ENCODE data around the gene SLC6A1.
"Not testable (repeated sequence)": the region's sequence is repeated elsewhere in the genome, so short reads cannot be mapped to it uniquely, and the experiment has no call there.

Gene SLC6A1

DNA sequence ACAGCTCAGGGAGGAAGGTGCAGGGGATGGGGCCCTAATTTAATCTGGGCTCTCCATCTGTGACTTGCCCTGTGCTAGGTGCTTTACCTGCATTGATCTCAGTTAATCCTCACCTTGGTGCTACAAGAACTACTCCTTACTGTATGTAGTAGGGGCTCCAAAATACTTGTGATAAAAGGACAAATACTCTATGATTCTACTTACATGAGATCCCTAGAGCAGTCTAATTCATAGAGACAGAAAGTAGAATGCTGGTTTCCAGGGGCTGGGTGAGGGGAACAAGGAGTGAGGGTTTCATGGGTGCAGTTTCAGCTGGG is 67.2 kb downstream of the SLC6A1 start:
- no peak for DNase-seq (ENCODE audit: low read depth)

DNA sequence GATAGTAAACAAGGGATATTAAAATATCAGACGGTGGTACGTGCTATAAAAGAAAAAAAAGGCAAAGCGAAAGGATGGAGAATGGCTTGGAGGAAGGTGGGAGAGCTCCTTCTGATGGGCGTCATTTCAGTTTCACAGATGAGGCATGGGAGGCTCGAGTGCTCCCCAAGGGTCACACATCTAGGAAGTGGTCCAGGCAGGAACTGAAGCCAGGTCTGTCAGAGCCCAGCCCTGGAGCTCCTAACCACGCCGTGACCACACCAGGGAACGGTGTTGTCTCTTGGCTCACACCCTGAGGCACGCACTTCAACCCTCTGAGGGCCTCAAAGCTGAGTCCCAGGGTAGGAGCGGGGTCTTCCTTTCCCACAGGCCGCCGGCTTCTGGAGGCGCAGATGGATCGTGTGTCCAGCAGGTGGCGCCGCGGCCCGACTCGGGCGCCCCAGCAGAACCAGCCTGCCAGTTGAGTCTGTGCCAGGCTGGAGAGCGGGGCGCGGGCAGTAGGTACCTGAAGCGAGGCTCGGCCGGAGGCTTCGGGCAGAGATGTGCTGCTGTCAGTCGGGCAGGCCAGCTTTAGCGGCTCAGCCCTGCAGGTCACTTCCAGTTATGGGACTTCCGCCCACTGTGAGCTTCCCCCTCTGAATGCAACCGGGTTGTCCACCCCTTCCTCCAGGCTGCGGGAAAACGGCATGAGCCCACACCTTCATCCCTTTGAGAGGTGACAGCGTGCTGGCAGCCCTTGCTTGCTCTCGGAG is 68.1 kb downstream of the SLC6A1 start:
- peak; percentile 48 for DNase-seq (ENCODE audit: low read depth)

DNA sequence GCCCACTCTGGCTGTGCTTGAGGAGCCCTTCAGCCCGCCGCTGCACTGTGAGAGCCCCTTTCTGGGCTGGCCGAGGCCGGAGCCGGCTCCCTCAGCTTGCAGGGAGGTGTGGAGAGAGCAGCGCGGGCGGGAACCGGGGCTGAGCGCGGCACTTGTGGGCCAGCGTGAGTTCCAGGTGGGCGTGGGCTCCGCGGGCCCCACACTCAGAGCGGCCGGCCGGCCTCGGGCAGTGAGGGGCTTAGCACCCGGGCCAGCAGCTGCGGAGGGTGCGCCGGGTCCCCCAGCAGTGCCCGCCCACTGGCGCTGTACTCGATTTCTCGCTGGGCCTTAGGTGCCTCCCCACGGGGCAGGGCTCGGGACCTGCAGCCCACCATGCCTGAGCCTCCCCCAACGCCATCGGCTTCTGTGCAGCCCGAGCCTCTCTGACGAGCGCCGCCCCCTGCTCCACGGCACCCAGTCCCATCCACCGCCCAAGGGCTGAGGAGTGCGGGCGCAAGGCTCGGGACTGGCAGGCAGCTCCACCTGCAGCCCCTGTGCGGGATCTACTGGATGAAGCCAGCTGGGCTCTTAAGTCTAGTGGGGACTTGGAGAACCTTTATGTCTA is 68.8 kb downstream of the SLC6A1 start:
- not testable (repeated sequence) for DNase-seq (ENCODE audit: low read depth)

DNA sequence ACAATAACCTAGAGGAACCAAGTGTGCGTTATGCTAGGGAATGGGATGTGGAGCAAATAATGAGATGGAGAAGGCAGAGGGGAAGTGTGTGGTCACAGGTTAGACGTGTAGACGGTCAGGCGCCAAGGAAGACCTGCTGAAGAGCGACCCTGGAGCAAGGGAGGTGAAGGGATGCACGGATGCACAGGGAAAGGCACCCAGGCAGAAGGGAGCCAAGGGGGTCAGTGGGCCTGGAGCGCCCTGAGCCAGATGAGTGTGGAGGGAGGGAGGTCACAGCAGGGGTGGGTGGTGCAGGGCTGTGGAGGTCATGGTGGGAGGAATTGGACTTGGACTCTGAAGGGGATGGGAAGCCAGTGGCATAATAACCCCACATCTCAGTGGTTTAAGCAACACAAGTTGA is 70.2 kb downstream of the SLC6A1 start:
- DNase-seq (ENCODE audit: low read depth) = no peak

DNA sequence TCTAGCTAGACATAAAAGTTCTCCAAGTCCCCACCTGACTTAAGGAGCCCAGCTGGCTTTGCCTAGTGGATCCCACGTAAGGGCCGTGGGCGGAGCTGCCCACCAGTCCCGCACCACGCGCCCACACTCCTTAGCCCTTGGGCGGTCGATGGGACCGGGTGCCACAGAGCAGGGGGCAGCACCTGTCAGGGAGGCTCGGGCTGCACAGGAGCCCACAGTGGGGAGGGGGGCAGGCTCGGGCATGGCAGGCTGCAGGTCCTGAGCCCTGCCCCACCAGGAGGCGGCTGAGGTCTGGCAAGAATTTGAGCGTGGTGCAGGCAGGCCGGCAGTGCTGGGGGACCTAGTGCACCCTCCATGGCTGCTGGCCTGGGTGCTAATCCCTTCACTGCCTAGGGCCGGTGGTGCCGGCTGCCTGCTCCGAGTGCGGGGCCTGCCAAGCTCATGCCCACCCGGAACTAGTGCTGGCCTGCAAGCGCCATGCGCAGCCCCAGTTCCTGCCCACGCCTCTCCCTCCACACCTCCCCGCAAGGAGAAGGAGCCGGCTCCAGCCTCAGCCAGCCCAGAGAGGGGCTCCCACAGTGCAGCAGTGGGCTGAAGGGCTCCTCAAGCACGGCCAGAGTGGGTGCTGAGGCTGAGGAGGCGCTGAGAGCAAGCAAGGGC is 78.7 kb downstream of the SLC6A1 start:
- DNase-seq (ENCODE audit: low read depth) = no peak

DNA sequence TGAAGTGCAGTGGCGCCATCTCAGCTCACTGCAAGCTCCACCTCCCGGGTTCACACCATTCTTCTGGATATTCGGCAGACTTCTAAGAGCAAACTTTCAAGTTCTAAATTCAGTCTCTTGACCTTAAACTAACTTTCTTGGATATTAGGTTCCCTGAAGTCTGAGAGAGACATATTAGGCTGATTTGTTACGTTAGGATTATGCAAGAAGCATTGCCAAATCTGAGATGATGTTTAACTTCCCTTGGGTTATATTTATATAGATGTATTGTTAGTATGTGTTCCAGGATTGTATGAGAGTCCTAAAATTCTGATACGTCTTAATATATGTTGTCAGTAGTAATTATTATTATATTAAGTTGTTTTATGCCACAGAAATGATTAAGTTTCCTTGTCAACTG is 80.1 kb downstream of the SLC6A1 start:
- DNase-seq (ENCODE audit: low read depth) = peak; percentile 28

DNA sequence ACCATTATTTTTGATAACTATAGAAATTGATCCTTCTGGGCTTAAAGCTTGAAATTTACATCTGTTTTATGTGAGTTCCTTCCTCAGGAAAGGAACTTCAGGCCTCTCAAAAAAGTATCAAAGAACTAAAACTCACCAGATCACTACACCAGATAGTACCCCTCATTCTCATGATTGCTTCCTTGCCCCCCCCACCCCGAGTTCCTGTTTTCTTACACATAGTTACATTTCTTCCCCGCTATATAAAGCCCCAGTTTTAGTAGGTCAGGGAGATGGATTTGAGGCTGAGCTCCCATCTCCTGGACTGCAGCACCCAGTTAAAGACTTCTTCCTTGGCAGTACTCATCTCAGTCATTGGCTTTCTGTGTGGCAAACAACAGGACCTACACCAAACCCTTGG is 81.5 kb downstream of the SLC6A1 start:
- DNase-seq (ENCODE audit: low read depth) = no peak

DNA sequence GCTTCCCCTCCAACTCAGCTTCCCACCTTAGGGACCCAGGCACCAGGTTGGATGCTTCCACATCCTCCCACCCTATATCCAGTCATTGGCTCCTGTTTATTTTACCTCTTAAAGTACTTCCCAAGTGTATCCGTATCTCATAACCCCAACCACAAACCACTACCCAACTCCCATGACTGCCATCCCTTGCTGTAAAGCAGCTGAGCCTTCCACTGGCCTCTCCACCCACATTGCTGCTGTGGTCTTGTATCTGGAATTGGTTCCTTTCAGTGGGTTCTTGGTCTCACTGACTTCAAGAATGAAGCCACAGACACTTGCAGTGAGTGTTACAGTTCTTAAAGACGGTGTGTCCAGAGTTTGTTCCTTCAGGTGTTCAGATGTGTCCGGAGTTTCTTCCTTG is 81.9 kb downstream of the SLC6A1 start:
- no peak for DNase-seq (ENCODE audit: low read depth)

DNA sequence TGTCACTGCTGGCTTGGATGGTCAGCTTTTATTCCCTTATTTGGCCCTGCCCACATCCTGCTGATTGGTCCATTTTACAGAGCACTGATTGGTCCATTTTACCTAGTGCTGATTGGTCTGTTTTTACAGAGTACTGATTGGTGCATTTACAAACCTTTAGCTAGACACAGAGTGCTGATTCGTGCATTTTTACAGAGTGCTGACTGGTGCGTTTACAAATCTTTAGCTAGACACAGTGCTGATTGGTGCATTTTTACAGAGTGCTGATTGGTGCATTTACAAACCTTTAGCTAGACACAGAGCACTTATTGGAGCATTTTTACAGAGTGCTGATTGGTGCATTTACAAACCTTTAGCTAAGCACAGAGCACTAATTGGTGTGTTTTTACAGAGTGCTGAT is 82.6 kb downstream of the SLC6A1 start:
- not testable (repeated sequence) for DNase-seq (ENCODE audit: low read depth)

DNA sequence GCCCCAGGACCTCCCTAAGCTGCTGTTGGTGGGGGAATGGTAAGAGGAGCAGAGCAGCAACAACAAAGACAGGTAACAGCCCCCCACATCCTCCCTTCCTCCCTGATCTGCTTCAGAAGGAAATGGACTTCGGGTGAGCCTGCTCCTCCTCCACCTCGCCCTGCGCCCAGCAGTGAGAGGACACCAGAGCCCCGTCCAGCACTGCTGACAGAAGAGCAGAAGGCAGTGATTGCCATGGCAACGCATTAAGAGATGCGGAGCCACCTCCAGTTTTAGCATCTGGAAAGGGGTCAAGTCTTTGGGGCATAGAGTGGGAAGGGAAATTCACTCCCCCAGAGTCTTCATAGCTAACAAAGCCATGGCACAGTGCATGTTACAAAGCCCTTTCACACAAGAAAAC is 84.2 kb downstream of the SLC6A1 start:
- DNase-seq (ENCODE audit: low read depth) = no peak

DNA sequence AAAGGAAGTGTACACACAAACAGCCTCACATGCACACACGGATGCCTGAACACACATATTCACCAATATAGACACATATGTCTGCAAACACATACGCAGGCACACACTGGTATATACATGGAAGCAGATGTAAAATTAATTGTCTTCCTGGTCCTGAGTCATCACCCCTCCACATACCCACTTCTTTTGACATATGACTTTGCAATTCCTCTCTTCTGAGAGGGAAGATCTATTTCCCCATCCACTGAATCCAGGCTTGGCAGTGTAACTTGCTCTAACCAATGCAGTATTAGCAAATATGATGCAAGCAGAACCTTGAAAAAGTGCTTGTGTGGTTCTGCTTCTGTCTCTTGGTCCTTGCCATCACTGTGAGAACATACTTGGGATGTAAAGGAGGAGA is 84.9 kb downstream of the SLC6A1 start:
- DNase-seq (ENCODE audit: low read depth) = peak; percentile 71

DNA sequence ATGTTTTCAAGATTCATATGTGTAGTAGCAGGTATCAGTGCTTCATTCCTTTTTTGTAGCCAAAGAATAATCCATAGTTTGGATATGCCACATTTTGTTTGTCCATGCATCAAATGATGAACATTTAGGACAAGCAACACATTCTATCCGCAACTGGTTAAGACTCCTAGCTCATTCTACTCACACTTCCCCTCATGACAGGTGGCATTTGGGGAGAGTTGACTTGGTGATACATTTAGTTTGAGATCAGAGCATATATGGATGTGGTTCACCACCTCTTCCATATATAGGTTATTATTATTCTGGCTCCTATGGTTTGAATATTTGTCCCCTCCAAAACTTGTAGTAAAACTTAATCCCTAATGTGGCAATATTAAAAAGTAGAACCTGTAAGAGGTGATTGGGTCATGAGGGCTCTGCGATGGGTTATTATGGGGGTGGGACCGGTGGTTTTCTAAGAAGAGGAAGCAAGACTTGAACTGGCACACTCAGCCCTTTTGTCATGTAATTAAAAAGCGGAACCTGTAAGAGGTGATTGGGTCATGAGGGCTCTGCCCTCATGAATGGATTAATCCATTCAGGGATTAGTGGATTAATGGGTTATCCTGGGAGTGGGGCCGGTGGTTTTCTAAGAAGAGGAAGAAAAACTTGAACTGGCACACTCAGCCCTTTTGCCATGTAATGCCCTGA is 86.4 kb downstream of the SLC6A1 start:
- no peak for DNase-seq (ENCODE audit: low read depth)

DNA sequence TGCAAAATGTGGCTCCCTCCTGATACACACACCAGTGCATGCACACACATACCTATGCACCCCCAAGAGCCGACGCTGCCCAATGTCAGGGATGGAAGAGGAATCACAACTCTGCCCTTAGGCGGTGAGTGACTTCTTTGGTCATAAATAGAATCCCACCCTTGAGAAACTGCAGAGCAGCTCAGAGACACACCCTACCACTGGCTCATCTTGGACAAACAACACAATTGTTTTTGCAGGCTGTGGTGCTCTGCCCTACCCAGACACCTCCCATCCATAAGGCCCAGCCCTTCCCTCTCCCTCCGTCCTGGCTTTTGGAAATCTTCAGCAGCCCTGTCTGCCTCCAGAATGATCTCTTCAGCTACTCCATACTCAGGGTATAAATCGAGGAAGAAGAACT is 87.9 kb downstream of the SLC6A1 start:
- DNase-seq (ENCODE audit: low read depth) = no peak

DNA sequence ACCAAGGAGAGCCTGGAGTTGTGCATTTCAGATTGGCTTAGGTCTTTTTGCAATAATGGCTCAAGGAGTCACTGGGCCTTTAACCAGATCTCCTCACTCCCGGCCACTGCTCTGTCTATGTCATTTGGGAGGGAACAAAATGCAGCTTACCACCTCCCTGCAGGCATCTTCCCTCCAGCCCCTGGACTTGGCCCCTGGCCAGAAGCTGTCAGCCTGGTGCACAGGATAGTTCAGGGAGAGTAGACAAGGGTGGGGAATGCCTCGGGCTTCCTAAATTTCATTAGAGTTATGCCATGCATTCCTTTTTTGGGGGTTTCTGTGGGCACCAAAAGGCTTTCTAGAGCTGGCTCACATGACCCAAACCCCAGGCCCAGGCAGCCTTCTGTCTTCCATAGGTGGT is 91.5 kb downstream of the SLC6A1 start:
- DNase-seq (ENCODE audit: low read depth) = no peak

DNA sequence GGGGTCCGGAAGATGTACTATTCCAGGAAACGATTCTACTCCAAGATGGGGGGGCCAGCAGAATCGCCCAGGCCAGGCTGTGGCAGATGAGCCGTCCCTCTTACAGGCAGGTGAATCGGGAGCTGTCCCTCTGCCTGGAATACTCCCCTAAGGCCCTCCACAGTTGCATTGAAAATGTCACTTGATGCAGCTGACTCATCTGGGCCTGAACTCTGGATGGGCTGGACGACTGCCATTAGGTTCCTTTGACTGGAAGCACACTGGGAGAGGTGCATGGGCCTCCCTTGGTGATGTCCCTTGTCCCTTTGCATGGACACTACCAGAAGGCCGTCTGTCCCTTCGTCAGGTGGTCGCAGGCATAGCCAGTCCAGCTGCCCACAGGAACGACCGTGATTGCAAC is 92.1 kb downstream of the SLC6A1 start:
- no peak for DNase-seq (ENCODE audit: low read depth)

DNA sequence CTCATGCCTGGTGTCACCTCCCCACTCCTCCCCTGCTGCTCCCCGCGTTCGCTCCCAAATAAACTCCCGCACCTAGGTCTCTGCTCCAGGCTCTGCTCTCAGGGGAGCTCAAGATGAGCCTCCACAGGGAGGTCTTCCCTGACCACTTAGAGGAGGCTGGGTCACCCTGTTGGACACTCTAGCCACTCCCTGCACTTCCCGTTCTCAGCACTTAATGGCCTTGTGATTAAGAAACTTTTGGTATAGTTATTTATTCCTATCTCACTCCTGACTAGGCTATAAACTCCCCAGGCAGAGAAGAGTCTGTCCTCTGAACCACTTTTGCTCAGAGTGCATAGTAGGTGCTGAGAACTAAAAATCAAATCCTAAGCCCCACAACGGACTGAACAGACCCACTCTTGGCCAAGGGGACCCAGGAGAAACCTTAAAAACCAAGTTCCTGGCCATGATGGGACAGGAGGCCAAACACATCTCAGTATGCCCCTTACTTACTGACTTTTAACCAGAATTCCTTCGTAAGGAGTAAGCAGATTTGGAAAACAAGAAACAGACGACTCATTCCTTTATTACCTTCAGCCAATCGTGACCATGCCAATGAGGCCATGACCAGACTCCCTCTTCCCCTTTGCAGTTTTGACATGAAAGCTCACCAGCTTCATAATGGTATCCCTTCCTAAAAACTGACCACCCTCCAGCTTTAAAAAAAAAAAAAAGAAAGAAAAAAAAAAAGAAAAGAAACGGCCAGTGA is 92.7 kb downstream of the SLC6A1 start:
- no peak for DNase-seq (ENCODE audit: low read depth)

DNA sequence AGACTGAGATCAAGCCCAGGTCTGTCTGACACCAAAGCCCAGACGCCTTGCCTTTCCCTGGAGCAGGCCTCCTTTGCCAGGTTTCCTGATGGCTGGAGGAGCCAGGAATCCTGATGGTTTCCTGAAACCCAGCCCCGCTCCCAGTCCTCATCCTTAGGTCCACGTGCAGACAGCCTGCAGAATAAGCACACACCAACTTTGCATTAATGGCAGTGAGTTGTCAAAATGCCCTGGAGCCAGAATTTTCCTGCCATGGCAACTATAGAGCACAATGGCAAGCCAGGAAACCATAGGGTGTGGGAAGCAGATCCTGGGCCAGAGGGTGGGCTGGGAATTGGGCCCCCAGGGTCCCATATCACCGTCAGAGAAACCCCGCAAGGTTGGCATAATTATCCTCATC is 94.3 kb downstream of the SLC6A1 start:
- DNase-seq (ENCODE audit: low read depth) = no peak

DNA sequence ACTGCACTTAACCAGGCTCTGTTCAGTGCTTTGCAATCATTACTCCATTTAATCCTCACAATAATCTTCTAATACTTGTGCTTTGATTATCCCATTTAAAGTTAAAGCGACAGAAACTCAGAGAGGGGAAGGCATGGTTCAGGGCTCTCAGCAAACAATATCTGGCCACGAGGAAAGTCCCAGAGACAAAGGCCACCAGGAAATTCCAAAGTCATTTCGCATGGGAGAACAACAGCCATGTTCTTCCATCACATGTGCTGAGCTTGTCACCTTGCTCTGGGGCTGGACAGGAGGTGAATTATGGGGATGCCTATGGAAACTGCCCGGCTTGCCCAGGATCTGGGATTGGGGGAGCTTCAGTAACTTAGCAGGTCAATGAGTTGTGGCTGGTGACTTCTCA is 95.5 kb downstream of the SLC6A1 start:
- no peak for DNase-seq (ENCODE audit: low read depth)

DNA sequence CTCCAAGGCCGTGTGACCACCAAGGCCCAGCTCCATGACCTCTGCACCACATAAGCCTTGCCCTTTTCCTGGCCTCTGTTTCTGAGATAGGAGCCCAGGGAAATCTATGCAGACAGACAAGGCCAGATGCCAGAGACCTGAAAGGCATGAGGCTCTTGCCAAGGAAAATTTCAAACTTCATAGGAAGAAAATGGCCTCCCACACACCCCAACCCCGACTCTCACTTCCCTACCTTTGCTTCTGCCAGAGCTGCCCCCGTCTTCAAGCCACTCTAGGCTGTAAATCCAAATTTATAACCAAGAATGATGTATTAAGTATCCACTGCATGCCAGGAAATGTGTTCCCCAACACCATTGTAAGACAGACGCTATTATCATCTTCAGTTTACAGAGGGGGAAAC is 96.3 kb downstream of the SLC6A1 start:
- DNase-seq (ENCODE audit: low read depth) = no peak

All from iris pigment epithelial cell (primary cell).